GOT3 (cell line): ENCODE results near the gene REEP3.

ENCODE experiments used
- DNase-seq: peaks from one replicate; lab custom pipeline; 2025; ENCODE audit warnings: mixed read lengths; lab: John Stamatoyannopoulos, UW

REEP3 gene

GRCh38 chr10:63588436-63589167 lies 67.4 kb downstream of the REEP3 start:
- DNase-seq, result no peak

GRCh38 chr10:63591600-63592379 lies 70.6 kb downstream of the REEP3 start:
- DNase-seq, result no peak

GRCh38 chr10:63593576-63593975 lies 72.4 kb downstream of the REEP3 start:
- DNase-seq, result no peak

- no peak for DNase-seq
Measured at GRCh38 chr10:63595072-63595471, 73.9 kb downstream of the REEP3 start.

GRCh38 chr10:63596924-63597323 lies 75.7 kb downstream of the REEP3 start:
- no peak for DNase-seq

GRCh38 chr10:63600540-63600939 lies 79.3 kb downstream of the REEP3 start:
- DNase-seq, result no peak

- DNase-seq, result no peak
Measured at GRCh38 chr10:63603709-63604445, 82.7 kb downstream of the REEP3 start.

GRCh38 chr10:63605197-63605967 lies 84.2 kb downstream of the REEP3 start:
- DNase-seq, result no peak

GRCh38 chr10:63608511-63608910 lies 87.3 kb downstream of the REEP3 start:
- DNase-seq, result no peak

- DNase-seq, result no peak
Measured at GRCh38 chr10:63611078-63611477, 89.9 kb downstream of the REEP3 start.

GRCh38 chr10:63614371-63614891 lies 93.2 kb downstream of the REEP3 start:
- DNase-seq, result no peak

- no peak for DNase-seq
Measured at GRCh38 chr10:63618552-63618951, 97.4 kb downstream of the REEP3 start.

GRCh38 chr10:63619426-63619825 lies 98.2 kb downstream of the REEP3 start:
- DNase-seq, result no peak

- DNase-seq, result no peak
Measured at GRCh38 chr10:63622097-63622496, 100.9 kb downstream of the REEP3 start.

- DNase-seq, result no peak
Measured at GRCh38 chr10:63624701-63625100, 103.5 kb downstream of the REEP3 start.

- DNase-seq, result no peak
Measured at GRCh38 chr10:63627396-63627795, 106.2 kb downstream of the REEP3 start.

GRCh38 chr10:63627881-63628296 lies 106.7 kb downstream of the REEP3 start:
- no peak for DNase-seq

- DNase-seq, result no peak
Measured at GRCh38 chr10:63628526-63629362, 107.5 kb downstream of the REEP3 start.

GRCh38 chr10:63629363-63630084 lies 108.3 kb downstream of the REEP3 start:
- DNase-seq, result peak; percentile 67
